DND-41 (cell line): ENCODE data around the gene PLEKHB1.

ENCODE experiments used
- ATAC-seq: fragments of 200-7000 bp; cut with Tn5 transposase; 3 replicates; pipeline ENCODE4 v1.9.1; 2021; ENCODE audit warnings: low read depth; ENCODE audit not compliant: insufficient read depth
- DNase-seq: peaks from one replicate; pipeline ENCODE4 v3.0.0-alpha.2; 2020
- H2AFZ ChIP-seq: 2 replicates; pipeline ENCODE4 v1.6.0; 2012; ENCODE audit warnings: low read depth, low read length
- H3K27ac ChIP-seq: 2 replicates; pipeline ENCODE4 v1.5.1; 2012; ENCODE audit warnings: low read length, inconsistent platforms
- H3K27me3 ChIP-seq: fragments of 200-600 bp; sonication (generic); 2 replicates; pipeline ENCODE4 v1.6.0; 2012; ENCODE audit warnings: low read length, mild to moderate bottlenecking, inconsistent platforms; ENCODE audit not compliant: insufficient read depth, poor library complexity
- H3K36me3 ChIP-seq: 2 replicates; pipeline ENCODE4 v1.5.1; 2012; ENCODE audit warnings: low read length, inconsistent platforms; ENCODE audit not compliant: insufficient read depth
- H3K4me1 ChIP-seq: 2 replicates; pipeline ENCODE4 v1.5.1; 2012; ENCODE audit warnings: mild to moderate bottlenecking, low read length; ENCODE audit not compliant: insufficient read depth
- H3K4me2 ChIP-seq: 2 replicates; pipeline ENCODE4 v1.6.0; 2012; ENCODE audit warnings: mild to moderate bottlenecking, moderate library complexity, low read length, inconsistent platforms; ENCODE audit not compliant: insufficient read depth
- H3K4me3 ChIP-seq, 2 experiments: fragments of 200-600 bp in 1 of 2; shearing (Covaris generic) in 1 of 2; 2 replicates each; pipeline ENCODE4 v1.5.1; 2012 to 2016; ENCODE audit warnings: inconsistent platforms in 2 of 2, low read length in 2 of 2, mild to moderate bottlenecking in 2 of 2, low read depth in 1 of 2, moderate library complexity in 1 of 2
- H3K79me2 ChIP-seq: 2 replicates; pipeline ENCODE4 v1.6.0; 2012; ENCODE audit warnings: low read length, inconsistent platforms; ENCODE audit not compliant: insufficient read depth
- H3K9ac ChIP-seq: 2 replicates; pipeline ENCODE4 v1.6.0; 2012; ENCODE audit warnings: low read depth, mild to moderate bottlenecking, inconsistent platforms, low read length, moderate library complexity
- H3K9me3 ChIP-seq: 2 replicates; pipeline ENCODE4 v1.5.1; 2012; ENCODE audit warnings: low read length, moderate library complexity, mild to moderate bottlenecking, inconsistent platforms; ENCODE audit not compliant: insufficient read depth, severe bottlenecking
- H4K20me1 ChIP-seq: 2 replicates; pipeline ENCODE4 v1.6.0; 2012; ENCODE audit warnings: low read length; ENCODE audit not compliant: insufficient read depth
- EZH2 ChIP-seq: IDR thresholded peaks from 3 replicates; pipeline ENCODE4 v1.6.1; 2012; ENCODE audit warnings: borderline replicate concordance, low read depth, mild to moderate bottlenecking, moderate library complexity, low read length, inconsistent platforms; ENCODE audit not compliant: severe bottlenecking
- TF ChIP-seq, protein P1 (sequence below): IDR thresholded peaks from 2 replicates; pipeline ENCODE4 v1.5.1; 2012; ENCODE audit warnings: borderline replicate concordance, low read length, moderate library complexity, mild to moderate bottlenecking; ENCODE audit not compliant: poor library complexity, severe bottlenecking; ENCODE audit errors: extremely low read depth

PLEKHB1 gene

DNA sequence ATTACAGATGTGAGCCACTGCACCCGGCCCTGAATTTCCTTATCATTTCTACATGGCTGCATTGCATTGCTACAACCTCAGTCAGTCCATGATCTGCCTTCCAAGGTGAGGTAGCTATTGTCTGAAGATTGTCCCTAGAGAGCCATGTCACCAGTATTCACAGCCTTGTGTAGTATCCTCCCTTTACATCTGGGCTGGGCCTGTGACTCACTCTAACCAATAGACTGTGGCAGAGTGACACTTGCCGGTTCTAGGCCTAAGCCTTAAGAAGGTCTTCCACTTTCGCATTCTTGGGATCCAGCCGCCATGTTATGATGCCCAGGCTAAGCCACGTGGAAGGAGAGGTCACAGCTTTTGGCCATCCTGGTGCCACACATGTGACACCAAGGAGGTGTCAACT, 10.1 kb upstream of the PLEKHB1 start:
- H3K9me3 ChIP-seq = no peaks in the 10 kb centered on the region
- ATAC-seq (no peak), DNase-seq (no peak)
- H3K4me2 ChIP-seq = no peak overlapping the region
- H3K27me3 ChIP-seq = no peaks in the 10 kb centered on the region
- no peaks in the 10 kb centered on the region for H3K79me2 ChIP-seq
- no peak overlapping the region for H3K9ac ChIP-seq
- TF ChIP-seq EZH2 = no peak
- TF ChIP-seq, protein P1, sequence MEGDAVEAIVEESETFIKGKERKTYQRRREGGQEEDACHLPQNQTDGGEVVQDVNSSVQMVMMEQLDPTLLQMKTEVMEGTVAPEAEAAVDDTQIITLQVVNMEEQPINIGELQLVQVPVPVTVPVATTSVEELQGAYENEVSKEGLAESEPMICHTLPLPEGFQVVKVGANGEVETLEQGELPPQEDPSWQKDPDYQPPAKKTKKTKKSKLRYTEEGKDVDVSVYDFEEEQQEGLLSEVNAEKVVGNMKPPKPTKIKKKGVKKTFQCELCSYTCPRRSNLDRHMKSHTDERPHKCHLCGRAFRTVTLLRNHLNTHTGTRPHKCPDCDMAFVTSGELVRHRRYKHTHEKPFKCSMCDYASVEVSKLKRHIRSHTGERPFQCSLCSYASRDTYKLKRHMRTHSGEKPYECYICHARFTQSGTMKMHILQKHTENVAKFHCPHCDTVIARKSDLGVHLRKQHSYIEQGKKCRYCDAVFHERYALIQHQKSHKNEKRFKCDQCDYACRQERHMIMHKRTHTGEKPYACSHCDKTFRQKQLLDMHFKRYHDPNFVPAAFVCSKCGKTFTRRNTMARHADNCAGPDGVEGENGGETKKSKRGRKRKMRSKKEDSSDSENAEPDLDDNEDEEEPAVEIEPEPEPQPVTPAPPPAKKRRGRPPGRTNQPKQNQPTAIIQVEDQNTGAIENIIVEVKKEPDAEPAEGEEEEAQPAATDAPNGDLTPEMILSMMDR = no peak
- H2AFZ ChIP-seq = no peak overlapping the region
- no peak overlapping the region for H3K27ac ChIP-seq
- H3K4me1 ChIP-seq = peaks cover 6% of the 10 kb centered on the region
- no peaks in the 10 kb centered on the region for H3K36me3 ChIP-seq
- no peak overlapping the region for H3K4me3 ChIP-seq
- no peaks in the 10 kb centered on the region for H4K20me1 ChIP-seq

DNA sequence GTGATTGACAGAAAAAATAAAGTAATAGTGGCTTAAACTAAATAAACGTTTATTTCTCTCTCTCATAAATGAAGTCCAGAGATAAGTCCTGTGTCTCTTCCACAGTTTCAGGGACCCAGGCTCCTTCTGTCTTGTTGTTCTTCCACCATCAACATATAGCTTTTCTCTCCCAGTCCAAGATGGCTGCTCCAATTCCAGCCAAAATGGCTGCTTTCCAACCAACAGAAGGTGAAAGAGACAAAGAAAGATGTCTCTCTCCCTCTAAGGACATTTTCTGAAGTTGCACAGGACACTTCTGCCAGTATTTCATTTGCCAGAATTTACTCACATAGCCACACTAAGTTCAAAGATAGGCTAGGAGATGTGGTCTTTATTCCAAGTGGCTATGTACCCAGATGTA, 9.4 kb upstream of the PLEKHB1 start:
- H3K9me3 ChIP-seq = no peaks in the 10 kb centered on the region
- H3K27ac ChIP-seq = no peak overlapping the region

DNA sequence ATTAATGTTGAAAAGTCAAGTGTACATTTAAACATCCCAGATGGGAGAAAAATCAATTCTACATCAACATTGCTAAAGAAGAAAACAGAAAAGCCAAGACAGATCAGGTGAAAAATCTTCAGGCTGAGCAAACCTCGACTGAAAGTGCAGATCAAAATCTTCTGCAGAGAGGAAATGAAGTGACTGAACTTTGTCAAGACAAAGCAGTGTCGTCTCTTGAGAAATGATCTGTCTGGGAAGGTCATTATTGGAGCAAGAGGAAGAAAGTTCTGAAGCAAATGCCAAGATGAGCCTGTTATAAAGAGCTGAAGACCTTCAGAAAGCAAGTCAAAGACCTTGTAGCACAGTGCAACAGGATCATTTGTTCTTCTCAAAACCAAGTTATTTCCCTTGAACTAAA, 5.8 kb upstream of the PLEKHB1 start:
- no peak overlapping the region for H3K9ac ChIP-seq
- H3K79me2 ChIP-seq = no peaks in the 10 kb centered on the region
- no peak overlapping the region for H3K4me3 ChIP-seq
- no peaks in the 10 kb centered on the region for H3K36me3 ChIP-seq
- no peaks in the 10 kb centered on the region for H4K20me1 ChIP-seq
- H2AFZ ChIP-seq = no peak overlapping the region
- no peak for DNase-seq
- no peaks in the 10 kb centered on the region for H3K9me3 ChIP-seq
- H3K27ac ChIP-seq = no peak overlapping the region
- TF ChIP-seq EZH2 = no peak
- TF ChIP-seq, protein P1 = no peak
- H3K4me2 ChIP-seq = no peak overlapping the region
- H3K27me3 ChIP-seq = no peaks in the 10 kb centered on the region
- ATAC-seq = no peak
- H3K4me1 ChIP-seq = no peaks in the 10 kb centered on the region

More for the DNA sequence above, 9.4 kb upstream of the PLEKHB1 start:
- TF ChIP-seq EZH2 = no peak
- TF ChIP-seq, protein P1 = no peak
- no peaks in the 10 kb centered on the region for H3K36me3 ChIP-seq
- ATAC-seq (no peak), DNase-seq (no peak)
- no peaks in the 10 kb centered on the region for H3K27me3 ChIP-seq
- H3K4me1 ChIP-seq = peaks cover 6% of the 10 kb centered on the region
- H3K4me2 ChIP-seq = no peak overlapping the region
- no peaks in the 10 kb centered on the region for H3K79me2 ChIP-seq
- no peak overlapping the region for H2AFZ ChIP-seq
- H4K20me1 ChIP-seq = no peaks in the 10 kb centered on the region
- no peak overlapping the region for H3K9ac ChIP-seq
- H3K4me3 ChIP-seq = no peak overlapping the region

DNA sequence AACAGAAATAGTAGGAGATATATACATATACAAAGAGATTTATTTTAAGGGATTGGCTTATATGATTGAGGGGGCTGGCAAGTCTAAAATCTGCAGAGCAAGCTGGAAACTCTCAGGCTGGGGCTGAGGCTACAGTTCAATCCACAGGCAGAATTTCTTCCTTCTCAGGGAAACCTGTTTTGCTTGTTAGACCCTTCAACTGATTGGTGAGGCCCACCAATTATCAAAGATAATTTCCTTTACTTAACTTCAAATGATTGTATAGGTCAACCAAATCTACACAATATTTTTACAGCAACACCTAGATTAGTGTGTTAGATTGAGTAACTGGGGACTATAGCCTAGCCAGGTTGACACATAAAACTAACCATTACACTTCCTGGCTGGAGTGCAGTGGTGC, 4.7 kb upstream of the PLEKHB1 start:
- no peak overlapping the region for H3K27ac ChIP-seq
- H3K36me3 ChIP-seq = no peaks in the 10 kb centered on the region
- no peaks in the 10 kb centered on the region for H3K27me3 ChIP-seq
- no peak overlapping the region for H3K4me3 ChIP-seq
- DNase-seq (no peak), ATAC-seq (no peak)
- no peak overlapping the region for H3K4me2 ChIP-seq
- H3K9me3 ChIP-seq = no peaks in the 10 kb centered on the region
- no peak for TF ChIP-seq EZH2
- TF ChIP-seq, protein P1 = no peak
- H2AFZ ChIP-seq = no peak overlapping the region
- H3K79me2 ChIP-seq = no peaks in the 10 kb centered on the region
- no peak overlapping the region for H3K9ac ChIP-seq
- no peaks in the 10 kb centered on the region for H3K4me1 ChIP-seq
- H4K20me1 ChIP-seq = no peaks in the 10 kb centered on the region
